A549 (cell line): ENCODE results near the gene NAT10.

Experiments used
- HOXB5 ChIP-seq: fragments of 250-450 bp; sonication (Bioruptor Pico); IDR thresholded peaks from 2 replicates; pipeline ENCODE4 v1.5.0; 2020; ENCODE audit warnings: mild to moderate bottlenecking, moderate library complexity
- POLR2A ChIP-seq: IDR thresholded peaks from 2 replicates; pipeline ENCODE4 v1.6.1; 2012; ENCODE audit warnings: mild to moderate bottlenecking, low read length
- RFX5 ChIP-seq: fragments of 450-650 bp; IDR thresholded peaks from 2 replicates; pipeline ENCODE4 v1.7.1; 2014; ENCODE audit warnings: antibody characterized with exemption, mild to moderate bottlenecking, moderate library complexity
- SMC3 ChIP-seq: fragments of >200 bp; sonication (Bioruptor Twin); formaldehyde crosslinking; IDR thresholded peaks from 3 replicates; pipeline ENCODE4 v1.6.1; 2018; ENCODE audit warnings: inconsistent platforms
- TF ChIP-seq, protein P1 (sequence below): fragments of >200 bp; sonication (Bioruptor Twin); formaldehyde crosslinking; IDR thresholded peaks from 3 replicates; pipeline ENCODE4 v1.5.1; 2016

DNA sequence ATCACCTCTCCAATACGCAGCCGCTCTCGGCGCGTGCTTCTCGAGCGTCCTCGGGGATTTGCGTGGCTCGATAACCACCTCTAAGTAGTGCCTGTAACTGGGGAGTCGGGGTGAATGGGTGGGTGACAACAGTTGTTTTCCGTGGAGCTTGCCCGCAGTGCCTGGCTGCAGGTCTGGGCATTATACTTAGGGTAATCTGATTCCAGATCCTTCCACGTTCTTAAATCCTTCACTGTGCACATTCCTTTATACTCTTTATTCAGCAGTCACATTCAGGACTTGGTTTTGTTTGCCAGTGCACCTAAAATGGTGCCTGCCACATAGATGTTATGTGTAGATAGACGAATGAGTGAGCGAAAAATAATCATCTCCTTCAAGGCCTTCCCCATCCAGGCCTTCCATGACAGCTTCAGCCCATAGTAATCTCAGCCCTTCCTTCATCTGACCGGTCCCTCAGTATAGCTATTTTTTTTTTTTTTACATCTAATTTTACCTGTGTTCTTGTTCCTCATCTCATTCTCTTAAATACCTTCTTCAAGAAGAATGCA, 602 bp downstream of the NAT10 start:
- TF ChIP-seq SMC3 (no peak), HOXB5 (CRISPR knock-in tag) (no peak), RFX5 (no peak), POLR2A (no peak)
- TF ChIP-seq, protein P1, sequence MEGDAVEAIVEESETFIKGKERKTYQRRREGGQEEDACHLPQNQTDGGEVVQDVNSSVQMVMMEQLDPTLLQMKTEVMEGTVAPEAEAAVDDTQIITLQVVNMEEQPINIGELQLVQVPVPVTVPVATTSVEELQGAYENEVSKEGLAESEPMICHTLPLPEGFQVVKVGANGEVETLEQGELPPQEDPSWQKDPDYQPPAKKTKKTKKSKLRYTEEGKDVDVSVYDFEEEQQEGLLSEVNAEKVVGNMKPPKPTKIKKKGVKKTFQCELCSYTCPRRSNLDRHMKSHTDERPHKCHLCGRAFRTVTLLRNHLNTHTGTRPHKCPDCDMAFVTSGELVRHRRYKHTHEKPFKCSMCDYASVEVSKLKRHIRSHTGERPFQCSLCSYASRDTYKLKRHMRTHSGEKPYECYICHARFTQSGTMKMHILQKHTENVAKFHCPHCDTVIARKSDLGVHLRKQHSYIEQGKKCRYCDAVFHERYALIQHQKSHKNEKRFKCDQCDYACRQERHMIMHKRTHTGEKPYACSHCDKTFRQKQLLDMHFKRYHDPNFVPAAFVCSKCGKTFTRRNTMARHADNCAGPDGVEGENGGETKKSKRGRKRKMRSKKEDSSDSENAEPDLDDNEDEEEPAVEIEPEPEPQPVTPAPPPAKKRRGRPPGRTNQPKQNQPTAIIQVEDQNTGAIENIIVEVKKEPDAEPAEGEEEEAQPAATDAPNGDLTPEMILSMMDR: no peak
